Activated T-cell treated with anti-CD3 and anti-CD28 coated beads for 24 hours (primary cell): ENCODE results near the gene TPRX1.
"Not testable (repeated sequence)": the region's sequence is repeated elsewhere in the genome, so short reads cannot be mapped to it uniquely, and the experiment has no call there.

Experiments used
- DNase-seq: peaks from one replicate; pipeline ENCODE4 v3.0.0-alpha.2; 2020; ENCODE audit warnings: low read depth

Gene TPRX1

GRCh38 chr19:47766670-47767069, 37.7 kb downstream of the TPRX1 start:
- DNase-seq: no peak

GRCh38 chr19:47766359-47766620, 38.1 kb downstream of the TPRX1 start:
- no peak for DNase-seq

- no peak for DNase-seq
These were observed 38.6 kb downstream of the TPRX1 start for GRCh38 chr19:47765523-47766358.

- not testable (repeated sequence) for DNase-seq
These were observed 39.6 kb downstream of the TPRX1 start for GRCh38 chr19:47764705-47765104.

- no peak for DNase-seq
These were observed 41.6 kb downstream of the TPRX1 start for GRCh38 chr19:47762615-47763308.

GRCh38 chr19:47762151-47762550, 42.2 kb downstream of the TPRX1 start:
- DNase-seq: no peak

- no peak for DNase-seq
These were observed 42.8 kb downstream of the TPRX1 start for GRCh38 chr19:47761566-47761965.

- DNase-seq: no peak
These were observed 43.7 kb downstream of the TPRX1 start for GRCh38 chr19:47760632-47760999.

- no peak for DNase-seq
These were observed 45.9 kb downstream of the TPRX1 start for GRCh38 chr19:47758443-47758804.

- no peak for DNase-seq
These were observed 46.5 kb downstream of the TPRX1 start for GRCh38 chr19:47757617-47758442.

- no peak for DNase-seq
These were observed 47.3 kb downstream of the TPRX1 start for GRCh38 chr19:47756953-47757608.

- no peak for DNase-seq
These were observed 47.8 kb downstream of the TPRX1 start for GRCh38 chr19:47756627-47756929.

GRCh38 chr19:47755762-47756626, 48.4 kb downstream of the TPRX1 start:
- DNase-seq: no peak

GRCh38 chr19:47755065-47755761, 49.1 kb downstream of the TPRX1 start:
- no peak for DNase-seq

- no peak for DNase-seq
These were observed 49.9 kb downstream of the TPRX1 start for GRCh38 chr19:47754206-47755064.

GRCh38 chr19:47752440-47753211, 51.7 kb downstream of the TPRX1 start:
- no peak for DNase-seq
